Measurements from ENCODE around the gene UBE2S. TPM values are rescaled to one million over a fixed set of nuclear protein-coding genes. Genes with fewer than 3 reads are reported as not detected.

UBE2S gene
- total and polyA plus RNA-seq, 4 donors, result 11.3 to 25.6 (median 20.0) TPM

- TF ChIP-seq CTCF (IDR thresholded peaks at IDR 0.05; ENCODE audit: control extremely low read depth, extremely low read depth), result no peak
- H3K4me1 ChIP-seq (ENCODE audit: control insufficient read depth in 5 of 5, insufficient read depth in 5 of 5, low read length in 5 of 5), result no peaks in the 10 kb centered on the region
- 82 to 94% methylated on average over 1 of the region's 1 CpG for WGBS, 2 donors
- H3K9me3 ChIP-seq (ENCODE audit: control insufficient read depth in 4 of 4, insufficient read depth in 3 of 4, low read length in 3 of 4), result peaks cover 0 to 6% (median 0%) of the 10 kb centered on the region in 4 donors
- no peak for DNase-seq
- H3K27ac ChIP-seq (ENCODE audit: low read depth in 1 of 2, low read length in 1 of 2), result no peak overlapping the region
- no peak overlapping the region for H3K9ac ChIP-seq (ENCODE audit: insufficient read depth in 1 of 2, low read length in 2 of 2)
- H3K36me3 ChIP-seq (ENCODE audit: control insufficient read depth in 4 of 4, insufficient read depth in 4 of 4, low read length in 4 of 4), result no peaks in the 10 kb centered on the region
- no peak overlapping the region for H3K4me3 ChIP-seq
- H3K27me3 ChIP-seq (ENCODE audit: control insufficient read depth in 3 of 3, insufficient read depth in 3 of 3, low read length in 2 of 3), result peaks cover 8 to 36% (median 23%) of the 10 kb centered on the region in 3 donors
- no peak for ATAC-seq (ENCODE audit: insufficient read depth, low FRiP score)
Measured at GRCh38 chr19:55431183-55431582, 23.6 kb upstream of the UBE2S start.

- no peak for TF ChIP-seq CTCF (IDR thresholded peaks at IDR 0.05; ENCODE audit: control extremely low read depth, extremely low read depth)
- H3K36me3 ChIP-seq (ENCODE audit: control insufficient read depth in 4 of 4, insufficient read depth in 4 of 4, low read length in 4 of 4), result no peaks in the 10 kb centered on the region
- no peak overlapping the region for H3K9ac ChIP-seq (ENCODE audit: insufficient read depth in 1 of 2, low read length in 2 of 2)
- peaks cover 0 to 10% (median 0%) of the 10 kb centered on the region in 4 donors for H3K9me3 ChIP-seq (ENCODE audit: control insufficient read depth in 4 of 4, insufficient read depth in 3 of 4, low read length in 3 of 4)
- WGBS, 2 donors, result 60 to 79% methylated on average over 2 of the region's 2 CpGs
- DNase-seq (no peak), ATAC-seq (ENCODE audit: insufficient read depth, low FRiP score) (no peak)
- H3K4me1 ChIP-seq (ENCODE audit: control insufficient read depth in 5 of 5, insufficient read depth in 5 of 5, low read length in 5 of 5), result no peaks in the 10 kb centered on the region
- H3K27me3 ChIP-seq (ENCODE audit: control insufficient read depth in 3 of 3, insufficient read depth in 3 of 3, low read length in 2 of 3), result peaks cover 0 to 12% (median 6%) of the 10 kb centered on the region in 3 donors
- no peak overlapping the region for H3K4me3 ChIP-seq
- no peak overlapping the region for H3K27ac ChIP-seq (ENCODE audit: low read depth in 1 of 2, low read length in 1 of 2)
Measured at GRCh38 chr19:55426042-55426441, 18.5 kb upstream of the UBE2S start.

GRCh38 chr19:55424518-55424917 lies 16.9 kb upstream of the UBE2S start:
- DNase-seq, result no peak
- peaks cover 0 to 8% (median 0%) of the 10 kb centered on the region in 4 donors for H3K9me3 ChIP-seq (ENCODE audit: control insufficient read depth in 4 of 4, insufficient read depth in 3 of 4, low read length in 3 of 4)
- no peak overlapping the region for H3K27ac ChIP-seq (ENCODE audit: low read depth in 1 of 2, low read length in 1 of 2)
- H3K4me3 ChIP-seq, result no peak overlapping the region
- H3K27me3 ChIP-seq (ENCODE audit: control insufficient read depth in 3 of 3, insufficient read depth in 3 of 3, low read length in 2 of 3), result peaks cover 0 to 12% (median 6%) of the 10 kb centered on the region in 3 donors
- WGBS, 2 donors, result 76 to 94% methylated on average over 3 of the region's 3 CpGs
- no peaks in the 10 kb centered on the region for H3K36me3 ChIP-seq (ENCODE audit: control insufficient read depth in 4 of 4, insufficient read depth in 4 of 4, low read length in 4 of 4)
- H3K4me1 ChIP-seq (ENCODE audit: control insufficient read depth in 5 of 5, insufficient read depth in 5 of 5, low read length in 5 of 5), result no peaks in the 10 kb centered on the region
- TF ChIP-seq CTCF (IDR thresholded peaks at IDR 0.05; ENCODE audit: control extremely low read depth, extremely low read depth), result no peak
- ATAC-seq (ENCODE audit: insufficient read depth, low FRiP score), result no peak
- no peak overlapping the region for H3K9ac ChIP-seq (ENCODE audit: insufficient read depth in 1 of 2, low read length in 2 of 2)
